Activated naive CD8-positive, alpha-beta T cell (primary cell): ENCODE results near the gene FBXL17.

Source experiments
- H3K27ac Mint-ChIP-seq: one replicate; pipeline ENCODE4 v1.8.0; 2021; ENCODE audit warnings: mixed read lengths
- H3K27me3 Mint-ChIP-seq: one replicate; pipeline ENCODE4 v1.8.0; 2021; ENCODE audit warnings: mixed read lengths
- H3K36me3 Mint-ChIP-seq: one replicate; pipeline ENCODE4 v1.8.0; 2021; ENCODE audit warnings: mixed read lengths
- H3K4me1 Mint-ChIP-seq: one replicate; pipeline ENCODE4 v1.8.0; 2021; ENCODE audit warnings: low read depth, mixed read lengths
- H3K4me3 Mint-ChIP-seq: one replicate; pipeline ENCODE4 v1.8.0; 2021; ENCODE audit warnings: mild to moderate bottlenecking, mixed read lengths
- H3K9me3 Mint-ChIP-seq: one replicate; pipeline ENCODE4 v1.8.0; 2021; ENCODE audit warnings: low read depth, mixed read lengths

FBXL17 gene

GRCh38 chr5:108101821-108102220, 280.1 kb downstream of the FBXL17 start:
- no peaks in the 10 kb centered on the region for H3K4me1 Mint-ChIP-seq
- H3K36me3 Mint-ChIP-seq, result peaks cover 5% of the 10 kb centered on the region
- no peaks in the 10 kb centered on the region for H3K27me3 Mint-ChIP-seq
- no peak overlapping the region for H3K27ac Mint-ChIP-seq
- no peaks in the 10 kb centered on the region for H3K9me3 Mint-ChIP-seq
- no peak overlapping the region for H3K4me3 Mint-ChIP-seq

GRCh38 chr5:108101130-108101529, 280.8 kb downstream of the FBXL17 start:
- Mint-ChIP-seq H3K27me3 (no peaks in the 10 kb centered on the region), H3K27ac (no peak overlapping the region), H3K4me3 (no peak overlapping the region), H3K9me3 (no peaks in the 10 kb centered on the region), H3K36me3 (peaks cover 5% of the 10 kb centered on the region), H3K4me1 (no peaks in the 10 kb centered on the region)

- H3K9me3 Mint-ChIP-seq, result no peaks in the 10 kb centered on the region
- no peaks in the 10 kb centered on the region for H3K27me3 Mint-ChIP-seq
- no peaks in the 10 kb centered on the region for H3K4me1 Mint-ChIP-seq
- H3K36me3 Mint-ChIP-seq, result peaks cover 3% of the 10 kb centered on the region
- no peak overlapping the region for H3K4me3 Mint-ChIP-seq
- no peak overlapping the region for H3K27ac Mint-ChIP-seq
Measured at GRCh38 chr5:108094800-108095199, 287.1 kb downstream of the FBXL17 start.

- H3K4me3 Mint-ChIP-seq, result no peak overlapping the region
- no peaks in the 10 kb centered on the region for H3K27me3 Mint-ChIP-seq
- no peaks in the 10 kb centered on the region for H3K4me1 Mint-ChIP-seq
- H3K9me3 Mint-ChIP-seq, result no peaks in the 10 kb centered on the region
- peaks cover 14% of the 10 kb centered on the region for H3K36me3 Mint-ChIP-seq
- no peak overlapping the region for H3K27ac Mint-ChIP-seq
Measured at GRCh38 chr5:108093186-108093585, 288.7 kb downstream of the FBXL17 start.

GRCh38 chr5:108090946-108091345, 291.0 kb downstream of the FBXL17 start:
- H3K4me1 Mint-ChIP-seq, result no peaks in the 10 kb centered on the region
- peaks cover 18% of the 10 kb centered on the region for H3K36me3 Mint-ChIP-seq
- no peak overlapping the region for H3K4me3 Mint-ChIP-seq
- no peak overlapping the region for H3K27ac Mint-ChIP-seq
- H3K9me3 Mint-ChIP-seq, result no peaks in the 10 kb centered on the region
- H3K27me3 Mint-ChIP-seq, result no peaks in the 10 kb centered on the region

- Mint-ChIP-seq H3K27ac (no peak overlapping the region), H3K4me1 (no peaks in the 10 kb centered on the region), H3K27me3 (no peaks in the 10 kb centered on the region), H3K9me3 (no peaks in the 10 kb centered on the region), H3K36me3 (peaks cover 25% of the 10 kb centered on the region), H3K4me3 (no peak overlapping the region)
Measured at GRCh38 chr5:108084105-108084504, 297.8 kb downstream of the FBXL17 start.

- H3K4me3 Mint-ChIP-seq, result no peak overlapping the region
- peaks cover 20% of the 10 kb centered on the region for H3K36me3 Mint-ChIP-seq
- H3K4me1 Mint-ChIP-seq, result no peaks in the 10 kb centered on the region
- H3K9me3 Mint-ChIP-seq, result no peaks in the 10 kb centered on the region
- no peak overlapping the region for H3K27ac Mint-ChIP-seq
- no peaks in the 10 kb centered on the region for H3K27me3 Mint-ChIP-seq
Measured at GRCh38 chr5:108083232-108083631, 298.7 kb downstream of the FBXL17 start.

GRCh38 chr5:108081707-108082106, 300.2 kb downstream of the FBXL17 start:
- no peaks in the 10 kb centered on the region for H3K9me3 Mint-ChIP-seq
- no peak overlapping the region for H3K27ac Mint-ChIP-seq
- H3K36me3 Mint-ChIP-seq, result peaks cover 15% of the 10 kb centered on the region
- H3K4me1 Mint-ChIP-seq, result no peaks in the 10 kb centered on the region
- H3K27me3 Mint-ChIP-seq, result no peaks in the 10 kb centered on the region
- no peak overlapping the region for H3K4me3 Mint-ChIP-seq

- H3K4me3 Mint-ChIP-seq, result no peak overlapping the region
- H3K36me3 Mint-ChIP-seq, result peaks cover 16% of the 10 kb centered on the region
- no peaks in the 10 kb centered on the region for H3K9me3 Mint-ChIP-seq
- no peaks in the 10 kb centered on the region for H3K4me1 Mint-ChIP-seq
- no peaks in the 10 kb centered on the region for H3K27me3 Mint-ChIP-seq
- no peak overlapping the region for H3K27ac Mint-ChIP-seq
Measured at GRCh38 chr5:108079753-108080152, 302.1 kb downstream of the FBXL17 start.

GRCh38 chr5:108078882-108079281, 303.0 kb downstream of the FBXL17 start:
- Mint-ChIP-seq H3K4me3 (no peak overlapping the region), H3K4me1 (no peaks in the 10 kb centered on the region), H3K36me3 (peaks cover 17% of the 10 kb centered on the region), H3K27ac (no peak overlapping the region), H3K9me3 (no peaks in the 10 kb centered on the region), H3K27me3 (no peaks in the 10 kb centered on the region)

GRCh38 chr5:108078345-108078744, 303.6 kb downstream of the FBXL17 start:
- no peaks in the 10 kb centered on the region for H3K4me1 Mint-ChIP-seq
- no peaks in the 10 kb centered on the region for H3K9me3 Mint-ChIP-seq
- H3K36me3 Mint-ChIP-seq, result peaks cover 20% of the 10 kb centered on the region
- no peak overlapping the region for H3K4me3 Mint-ChIP-seq
- H3K27me3 Mint-ChIP-seq, result no peaks in the 10 kb centered on the region
- no peak overlapping the region for H3K27ac Mint-ChIP-seq

- Mint-ChIP-seq H3K27ac (no peak overlapping the region), H3K9me3 (no peaks in the 10 kb centered on the region), H3K4me1 (peaks cover 2% of the 10 kb centered on the region), H3K4me3 (no peak overlapping the region), H3K27me3 (no peaks in the 10 kb centered on the region), H3K36me3 (peaks cover 17% of the 10 kb centered on the region)
Measured at GRCh38 chr5:108074626-108075025, 307.3 kb downstream of the FBXL17 start.

GRCh38 chr5:108064302-108064701, 317.6 kb downstream of the FBXL17 start:
- no peaks in the 10 kb centered on the region for H3K4me1 Mint-ChIP-seq
- H3K9me3 Mint-ChIP-seq, result no peaks in the 10 kb centered on the region
- no peak overlapping the region for H3K27ac Mint-ChIP-seq
- H3K4me3 Mint-ChIP-seq, result no peak overlapping the region
- peaks cover 8% of the 10 kb centered on the region for H3K36me3 Mint-ChIP-seq
- H3K27me3 Mint-ChIP-seq, result no peaks in the 10 kb centered on the region

GRCh38 chr5:108061941-108062340, 320.0 kb downstream of the FBXL17 start:
- no peaks in the 10 kb centered on the region for H3K4me1 Mint-ChIP-seq
- peaks cover 6% of the 10 kb centered on the region for H3K36me3 Mint-ChIP-seq
- H3K9me3 Mint-ChIP-seq, result no peaks in the 10 kb centered on the region
- no peaks in the 10 kb centered on the region for H3K27me3 Mint-ChIP-seq
- H3K27ac Mint-ChIP-seq, result no peak overlapping the region
- H3K4me3 Mint-ChIP-seq, result no peak overlapping the region

- Mint-ChIP-seq H3K27me3 (no peaks in the 10 kb centered on the region), H3K9me3 (no peaks in the 10 kb centered on the region), H3K4me1 (no peaks in the 10 kb centered on the region), H3K36me3 (peaks cover 4% of the 10 kb centered on the region), H3K27ac (no peak overlapping the region), H3K4me3 (no peak overlapping the region)
Measured at GRCh38 chr5:108060340-108060739, 321.6 kb downstream of the FBXL17 start.

GRCh38 chr5:108059334-108059733, 322.6 kb downstream of the FBXL17 start:
- Mint-ChIP-seq H3K36me3 (peaks cover 7% of the 10 kb centered on the region), H3K4me3 (no peak overlapping the region), H3K9me3 (no peaks in the 10 kb centered on the region), H3K4me1 (no peaks in the 10 kb centered on the region), H3K27me3 (no peaks in the 10 kb centered on the region), H3K27ac (no peak overlapping the region)
